A549 (cell line): ENCODE results near the gene CDT1. TPM values are rescaled to one million over a fixed set of nuclear protein-coding genes. Genes with fewer than 3 reads are reported as not detected.

Source experiments
- ATAC-seq, 2 experiments: fragments of 200-7000 bp in 1 of 2; fragments of >200 bp in 1 of 2; cut with Nextera tagmentation in 1 of 2; cut with Tn5 transposase in 1 of 2; 3 replicates each; pipeline versions ENCODE4 v1.8.0 to v1.9.1; 2018 to 2020; ENCODE audit warnings: mild to moderate bottlenecking in 1 of 2, moderate library complexity in 1 of 2
- CTCF ChIA-PET: fragments of 300-600 bp; sonication (Branson Sonifier 250); formaldehyde crosslinking; extraction: SDS; loops from one replicate; lab custom pipeline; 2021; ENCODE audit warnings: antibody characterized with exemption, inconsistent platforms; lab: Yijun Ruan, JAX
- POLR2A ChIA-PET: fragments of 350-600 bp; formaldehyde crosslinking; extraction: SDS; loops from one replicate; lab custom pipeline; 2021; ENCODE audit warnings: antibody characterized with exemption, inconsistent platforms; lab: Yijun Ruan, JAX
- DNase-seq, 2 experiments: peaks; one replicate each; pipeline versions ENCODE4 v3.0.0 to v3.0.0-alpha.2; 2011 to 2016; ENCODE audit warnings: low read depth in 1 of 2, low spot score in 1 of 2
- FAIRE-seq: peaks from 2 replicates; lab custom pipeline; 2011; peaks lifted over from hg19 to GRCh38; lab: Jason Lieb, UNC
- H3K27ac ChIP-seq, 2 experiments: fragments of >200 bp; sonication (Bioruptor Twin); formaldehyde crosslinking; 3 replicates each; pipeline ENCODE4 v1.5.1; 2016 to 2017
- H3K4me1 ChIP-seq: fragments of >200 bp; sonication (Bioruptor Twin); formaldehyde crosslinking; 3 replicates; pipeline ENCODE4 v1.6.1; 2016
- H3K4me2 ChIP-seq: fragments of >200 bp; sonication (Bioruptor Twin); formaldehyde crosslinking; 3 replicates; pipeline ENCODE4 v1.6.1; 2016
- H3K4me3 ChIP-seq: fragments of >200 bp; sonication (Bioruptor Twin); formaldehyde crosslinking; 3 replicates; pipeline ENCODE4 v1.5.1; 2016
- H3K9me3 ChIP-seq: fragments of >200 bp; sonication (Bioruptor Twin); formaldehyde crosslinking; 3 replicates; pipeline ENCODE4 v1.6.1; 2016
- CBX2 ChIP-seq: fragments of 200-600 bp; sonication (generic); IDR thresholded peaks from 2 replicates; pipeline ENCODE4 v1.6.1; 2016; ENCODE audit warnings: low read depth, mild to moderate bottlenecking, borderline replicate concordance
- EHMT2 ChIP-seq: fragments of 200-600 bp; sonication (generic); IDR thresholded peaks from 2 replicates; pipeline ENCODE4 v1.6.1; 2016; ENCODE audit warnings: antibody characterized with exemption, low read depth, mild to moderate bottlenecking, moderate library complexity
- ESRRA ChIP-seq: fragments of 150-350 bp; IDR thresholded peaks from 2 replicates; pipeline ENCODE4 v1.6.1; 2014; ENCODE audit warnings: mild to moderate bottlenecking, low read length, borderline replicate concordance
- FOXS1 ChIP-seq: fragments of 250-450 bp; sonication (Bioruptor Pico); IDR thresholded peaks from 2 replicates; pipeline ENCODE4 v1.5.0; 2020; ENCODE audit warnings: mild to moderate bottlenecking, moderate library complexity
- HEYL ChIP-seq: fragments of 250-450 bp; sonication (Bioruptor Pico); IDR thresholded peaks from 2 replicates; pipeline ENCODE4 v1.8.0; 2021; ENCODE audit warnings: mild to moderate bottlenecking, moderate library complexity
- HOXB13 ChIP-seq: fragments of 250-450 bp; sonication (Bioruptor Pico); IDR thresholded peaks from 2 replicates; pipeline ENCODE4 v1.5.0; 2020; ENCODE audit warnings: low read depth, mild to moderate bottlenecking, moderate library complexity
- JUNB ChIP-seq: fragments of >200 bp; sonication (Bioruptor Twin); formaldehyde crosslinking; IDR thresholded peaks from 2 replicates; pipeline ENCODE4 v1.6.1; 2016
- KDM1A ChIP-seq: fragments of 200-600 bp; sonication (generic); IDR thresholded peaks from 2 replicates; pipeline ENCODE4 v1.6.1; 2016; ENCODE audit warnings: low read depth, mild to moderate bottlenecking
- NFE2L2 ChIP-seq: fragments of 150-350 bp; conservative IDR thresholded peaks from 2 replicates; pipeline ENCODE4 v1.6.1; 2014; ENCODE audit warnings: low read length
- NR3C1 ChIP-seq: fragments of >200 bp; sonication (Bioruptor Twin); formaldehyde crosslinking; IDR thresholded peaks from 3 replicates; pipeline ENCODE4 v1.6.1; 2017
- POLR2A ChIP-seq: IDR thresholded peaks from 2 replicates; pipeline ENCODE4 v1.6.1; 2012; ENCODE audit warnings: mild to moderate bottlenecking, low read length
- POLR2AphosphoS2 ChIP-seq: conservative IDR thresholded peaks from 2 replicates; pipeline ENCODE4 v1.6.1; 2012; ENCODE audit warnings: low read length, improper control_type of control experiment, inconsistent platforms
- RCOR1 ChIP-seq: fragments of 150-350 bp; IDR thresholded peaks from 2 replicates; pipeline ENCODE4 v1.6.1; 2014; ENCODE audit warnings: antibody characterized with exemption, low read length, low read depth
- RNF2 ChIP-seq: fragments of 200-600 bp; sonication (generic); IDR thresholded peaks from 2 replicates; pipeline ENCODE4 v1.6.1; 2016; ENCODE audit warnings: low read depth, mild to moderate bottlenecking, antibody characterized with exemption, moderate library complexity, borderline replicate concordance
- TFCP2L1 ChIP-seq: fragments of 250-450 bp; sonication (Bioruptor Pico); IDR thresholded peaks from 2 replicates; pipeline ENCODE4 v1.5.0; 2021; ENCODE audit warnings: mild to moderate bottlenecking
- ZFP36 ChIP-seq: fragments of 450-650 bp; IDR thresholded peaks from 2 replicates; pipeline ENCODE4 v1.6.1; 2014; ENCODE audit warnings: borderline replicate concordance; ENCODE audit not compliant: partially characterized antibody
- ZNF302 ChIP-seq: fragments of 250-450 bp; sonication (Bioruptor Pico); IDR thresholded peaks from 2 replicates; pipeline ENCODE4 v1.9.0; 2021; ENCODE audit warnings: inconsistent platforms, mild to moderate bottlenecking, moderate library complexity
- ZSCAN20 ChIP-seq: fragments of 250-450 bp; sonication (Bioruptor Pico); IDR thresholded peaks from 2 replicates; pipeline ENCODE4 v1.8.0; 2022; ENCODE audit warnings: mild to moderate bottlenecking, moderate library complexity
- WGBS: methylation state at CpG from one replicate; pipeline ENCODE4 v1.1.6; 2017; ENCODE audit errors: missing lambda C conversion rate; 5-methylcytosine and 5-hydroxymethylcytosine counted together
- polyA plus RNA-seq, 4 experiments: library from polyadenylated mRNA; depleted of rRNA in 3 of 4; stranded (reverse); fragments of >200 nt; fragmentation: RNase III in 1 of 4; extraction: RNeasy Plus Mini Kit Qiagen cat#74134 plus additional on column Dnase treatment in 1 of 4; gene quantifications; 2 replicates in 3 of 4; 3 replicates in 1 of 4; pipeline ENCODE4 v1.2.3, GENCODE V29; 2011 to 2017
- TF ChIP-seq, protein P1 (sequence below): fragments of >200 bp; sonication (Bioruptor Twin); formaldehyde crosslinking; IDR thresholded peaks from 3 replicates; pipeline ENCODE4 v1.5.1; 2016
- TF ChIP-seq, protein P2 (sequence below): fragments of >200 bp; sonication (Bioruptor Twin); formaldehyde crosslinking; IDR thresholded peaks from 2 replicates; pipeline ENCODE4 v1.6.1; 2016
- TF ChIP-seq, protein P3 (sequence below): IDR thresholded peaks from 2 replicates; pipeline ENCODE4 v1.6.1; 2012

The CDT1 gene
- polyA plus RNA-seq, 2 of the 4 experiments (the other 2 are of a cell fraction) = 3.8 to 16.0 TPM

DNA sequence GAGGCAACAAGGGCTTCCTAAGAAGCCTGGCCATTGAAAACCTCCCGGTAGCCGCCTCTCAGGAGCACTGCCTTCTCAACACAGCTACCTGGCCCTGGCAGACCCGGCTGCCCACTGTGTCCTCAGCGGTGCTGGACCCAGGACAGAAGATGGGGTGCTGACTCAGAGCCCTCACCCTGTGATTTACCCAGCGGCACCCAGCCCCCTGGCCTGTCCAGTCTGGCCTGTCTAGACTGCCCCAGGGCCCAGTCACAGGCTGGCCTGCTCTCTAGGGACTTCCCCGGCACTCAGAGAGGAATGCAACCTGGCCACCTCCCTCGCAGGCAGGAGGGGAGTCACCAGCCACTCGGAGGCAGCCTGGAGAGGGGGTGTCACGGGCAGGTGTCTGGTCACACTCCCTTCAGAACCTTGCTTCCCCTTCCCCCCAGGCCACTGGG is 38.7 kb upstream of the CDT1 start:
- FAIRE-seq (no peak), DNase-seq (no peak), ATAC-seq (peak in 1 of 2 experiments; percentile 25; a peak in 3 of 6 replicates)
- ChIA-PET CTCF (interaction anchor here (31.8 kb wide), 1 partner anchor 23 kb away, joined by 596 read pairs; no protein-coding TSS in a partner anchor), POLR2A (no interaction called here)
- Histone ChIP-seq H3K4me2 (0 out of 3 replicates have a peak overlapping the region, but pooled peaks have one; percentile 17), H3K4me1 (peaks cover 52% of the 10 kb centered on the region), H3K27ac (peak overlapping the region in 1 of 2 experiments; percentile 35; a peak in 1 of 6 replicates), H3K9me3 (no peaks in the 10 kb centered on the region), H3K4me3 (no peak overlapping the region)
- TF ChIP-seq KDM1A (no peak), NR3C1 (no peak), JUNB (no peak), EHMT2 (no peak), TFCP2L1 (no peak), POLR2AphosphoS2 (no peak), RCOR1 (no peak), RNF2 (no peak), HOXB13 (CRISPR knock-in tag) (no peak), ZSCAN20 (no peak), ZFP36 (no peak), CBX2 (no peak)
- TF ChIP-seq, protein P1, sequence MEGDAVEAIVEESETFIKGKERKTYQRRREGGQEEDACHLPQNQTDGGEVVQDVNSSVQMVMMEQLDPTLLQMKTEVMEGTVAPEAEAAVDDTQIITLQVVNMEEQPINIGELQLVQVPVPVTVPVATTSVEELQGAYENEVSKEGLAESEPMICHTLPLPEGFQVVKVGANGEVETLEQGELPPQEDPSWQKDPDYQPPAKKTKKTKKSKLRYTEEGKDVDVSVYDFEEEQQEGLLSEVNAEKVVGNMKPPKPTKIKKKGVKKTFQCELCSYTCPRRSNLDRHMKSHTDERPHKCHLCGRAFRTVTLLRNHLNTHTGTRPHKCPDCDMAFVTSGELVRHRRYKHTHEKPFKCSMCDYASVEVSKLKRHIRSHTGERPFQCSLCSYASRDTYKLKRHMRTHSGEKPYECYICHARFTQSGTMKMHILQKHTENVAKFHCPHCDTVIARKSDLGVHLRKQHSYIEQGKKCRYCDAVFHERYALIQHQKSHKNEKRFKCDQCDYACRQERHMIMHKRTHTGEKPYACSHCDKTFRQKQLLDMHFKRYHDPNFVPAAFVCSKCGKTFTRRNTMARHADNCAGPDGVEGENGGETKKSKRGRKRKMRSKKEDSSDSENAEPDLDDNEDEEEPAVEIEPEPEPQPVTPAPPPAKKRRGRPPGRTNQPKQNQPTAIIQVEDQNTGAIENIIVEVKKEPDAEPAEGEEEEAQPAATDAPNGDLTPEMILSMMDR = no peak
- WGBS = 64% methylated on average over 3 of the region's 9 CpGs

DNA sequence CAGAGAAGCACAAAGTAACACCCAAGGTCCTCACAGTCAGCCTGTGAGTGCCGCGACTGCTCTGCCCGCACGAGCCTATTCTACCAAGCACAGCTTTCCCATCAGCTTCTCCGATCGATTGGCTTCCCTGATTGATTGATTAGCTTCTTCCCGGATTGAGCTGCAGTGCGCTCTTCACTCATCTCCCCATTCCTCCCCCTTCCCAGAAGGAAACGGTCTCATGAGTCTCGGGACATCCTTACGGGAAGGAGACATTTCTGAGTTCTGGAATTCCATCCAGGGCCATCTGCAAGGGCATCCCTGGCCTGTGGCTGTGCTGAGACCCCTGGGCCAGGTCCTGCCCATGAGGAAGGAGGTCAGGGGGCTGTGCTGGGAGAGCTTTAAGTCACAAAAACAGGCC is 36.6 kb upstream of the CDT1 start:
- TF ChIP-seq ESRRA = no peak
- no peak for TF ChIP-seq HEYL (CRISPR knock-in tag)
- no peak for TF ChIP-seq CBX2
- no peak for TF ChIP-seq ZNF302 (CRISPR knock-in tag)
- no peak for TF ChIP-seq FOXS1
- no peak overlapping the region for H3K4me2 ChIP-seq
- ChIA-PET POLR2A (no interaction called here), CTCF (interaction anchor here (1.5 to 31.8 kb wide), 2 partner anchors 14 to 25 kb away, joined by 4 to 596 read pairs; no protein-coding TSS in a partner anchor)
- WGBS = 92% methylated on average over 11 of the region's 11 CpGs
- ATAC-seq (no peak), FAIRE-seq (no peak), DNase-seq (no peak)
- H3K27ac ChIP-seq = no peak overlapping the region
- no peaks in the 10 kb centered on the region for H3K9me3 ChIP-seq
- H3K4me3 ChIP-seq = no peak overlapping the region
- H3K4me1 ChIP-seq = peaks cover 62% of the 10 kb centered on the region

DNA sequence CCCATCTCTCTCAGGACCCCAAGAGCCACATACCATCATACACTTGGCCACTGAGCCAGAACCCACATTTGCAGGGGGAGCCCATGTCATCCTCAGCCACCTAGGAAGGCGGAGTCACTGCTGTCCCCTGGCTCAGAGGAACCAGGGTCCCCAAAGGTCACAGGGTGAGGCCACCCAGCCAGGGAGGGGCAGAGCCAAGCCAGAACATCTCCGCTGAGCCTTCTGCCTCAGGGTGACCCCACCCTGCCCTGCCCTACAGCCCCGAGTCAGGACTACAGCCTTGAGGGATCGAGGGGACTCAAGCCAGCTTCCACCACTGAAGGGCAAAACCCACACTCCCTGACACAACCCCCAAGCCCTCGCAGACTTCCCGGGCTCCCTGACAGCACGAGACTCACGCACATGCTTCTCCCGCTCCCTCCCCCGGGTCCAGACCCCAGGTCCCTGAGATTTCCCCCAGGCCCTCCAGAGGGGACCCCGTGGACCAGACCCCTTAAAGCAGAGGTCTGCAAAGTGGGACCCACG is 36.0 kb upstream of the CDT1 start:
- TF ChIP-seq NFE2L2 = no peak
- no peak for TF ChIP-seq POLR2AphosphoS2
- TF ChIP-seq, protein P2, sequence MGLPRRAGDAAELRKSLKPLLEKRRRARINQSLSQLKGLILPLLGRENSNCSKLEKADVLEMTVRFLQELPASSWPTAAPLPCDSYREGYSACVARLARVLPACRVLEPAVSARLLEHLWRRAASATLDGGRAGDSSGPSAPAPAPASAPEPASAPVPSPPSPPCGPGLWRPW = no peak
- TF ChIP-seq POLR2A = no peak
- TF ChIP-seq, protein P3, sequence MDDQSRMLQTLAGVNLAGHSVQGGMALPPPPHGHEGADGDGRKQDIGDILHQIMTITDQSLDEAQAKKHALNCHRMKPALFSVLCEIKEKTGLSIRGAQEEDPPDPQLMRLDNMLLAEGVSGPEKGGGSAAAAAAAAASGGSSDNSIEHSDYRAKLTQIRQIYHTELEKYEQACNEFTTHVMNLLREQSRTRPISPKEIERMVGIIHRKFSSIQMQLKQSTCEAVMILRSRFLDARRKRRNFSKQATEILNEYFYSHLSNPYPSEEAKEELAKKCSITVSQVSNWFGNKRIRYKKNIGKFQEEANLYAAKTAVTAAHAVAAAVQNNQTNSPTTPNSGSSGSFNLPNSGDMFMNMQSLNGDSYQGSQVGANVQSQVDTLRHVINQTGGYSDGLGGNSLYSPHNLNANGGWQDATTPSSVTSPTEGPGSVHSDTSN = no peak
- TF ChIP-seq RNF2 = no peak
- Histone ChIP-seq H3K4me3 (no peak overlapping the region), H3K4me1 (peaks cover 56% of the 10 kb centered on the region), H3K27ac (peak overlapping the region in 1 of 2 experiments; percentile 37; a peak in 1 of 6 replicates), H3K9me3 (no peaks in the 10 kb centered on the region), H3K4me2 (no peak overlapping the region)
- ChIA-PET POLR2A (no interaction called here), CTCF (interaction anchor here (1.5 to 31.8 kb wide), 2 partner anchors 14 to 25 kb away, joined by 4 to 596 read pairs; no protein-coding TSS in a partner anchor)
- FAIRE-seq (no peak), ATAC-seq (no peak), DNase-seq (no peak)
- 89% methylated on average over 9 of the region's 12 CpGs for WGBS
